IPS-18a (cell line): Measurements from ENCODE around the gene RABAC1.

Experiments
- H3K27ac ChIP-seq: one replicate; pipeline ENCODE4 v1.5.1; 2013; ENCODE audit warnings: low read length
- H3K27me3 ChIP-seq: one replicate; pipeline ENCODE4 v1.6.1; 2013; ENCODE audit warnings: mild to moderate bottlenecking, low read length; ENCODE audit not compliant: control insufficient read depth, insufficient read depth
- H3K36me3 ChIP-seq: one replicate; pipeline ENCODE4 v1.6.1; 2013; ENCODE audit warnings: low read depth, low read length; ENCODE audit not compliant: control insufficient read depth
- H3K4me1 ChIP-seq: one replicate; pipeline ENCODE4 v1.6.1; 2013; ENCODE audit warnings: low read depth, low read length; ENCODE audit not compliant: control insufficient read depth
- H3K4me3 ChIP-seq: one replicate; pipeline ENCODE4 v1.5.1; 2013; ENCODE audit warnings: low read length
- H3K9ac ChIP-seq: one replicate; pipeline ENCODE4 v1.6.1; 2013; ENCODE audit warnings: mild to moderate bottlenecking, low read length, moderate library complexity
- H3K9me3 ChIP-seq: one replicate; pipeline ENCODE4 v1.6.1; 2013; ENCODE audit warnings: low read depth, low read length; ENCODE audit not compliant: control insufficient read depth

Gene RABAC1

GRCh38 chr19:41908724-41909464 is 50.2 kb downstream of the RABAC1 start:
- H3K27ac ChIP-seq, result no peak overlapping the region
- no peaks in the 10 kb centered on the region for H3K4me1 ChIP-seq
- peaks cover 4% of the 10 kb centered on the region for H3K36me3 ChIP-seq
- H3K9me3 ChIP-seq, result no peaks in the 10 kb centered on the region
- H3K4me3 ChIP-seq, result no peak overlapping the region
- H3K27me3 ChIP-seq, result peaks cover 53% of the 10 kb centered on the region
- H3K9ac ChIP-seq, result no peak overlapping the region

- Histone ChIP-seq H3K27ac (no peak overlapping the region), H3K9me3 (no peaks in the 10 kb centered on the region), H3K36me3 (peaks cover 12% of the 10 kb centered on the region), H3K27me3 (peaks cover 45% of the 10 kb centered on the region), H3K4me3 (no peak overlapping the region), H3K9ac (no peak overlapping the region), H3K4me1 (no peaks in the 10 kb centered on the region)
Measured at GRCh38 chr19:41907994-41908615, 51.0 kb downstream of the RABAC1 start.

GRCh38 chr19:41906916-41907680 is 52.0 kb downstream of the RABAC1 start:
- Histone ChIP-seq H3K9ac (no peak overlapping the region), H3K4me1 (no peaks in the 10 kb centered on the region), H3K4me3 (no peak overlapping the region), H3K27me3 (peaks cover 35% of the 10 kb centered on the region), H3K9me3 (no peaks in the 10 kb centered on the region), H3K27ac (no peak overlapping the region), H3K36me3 (peaks cover 15% of the 10 kb centered on the region)
